ENCODE results near the gene TBC1D22A.

DNA sequence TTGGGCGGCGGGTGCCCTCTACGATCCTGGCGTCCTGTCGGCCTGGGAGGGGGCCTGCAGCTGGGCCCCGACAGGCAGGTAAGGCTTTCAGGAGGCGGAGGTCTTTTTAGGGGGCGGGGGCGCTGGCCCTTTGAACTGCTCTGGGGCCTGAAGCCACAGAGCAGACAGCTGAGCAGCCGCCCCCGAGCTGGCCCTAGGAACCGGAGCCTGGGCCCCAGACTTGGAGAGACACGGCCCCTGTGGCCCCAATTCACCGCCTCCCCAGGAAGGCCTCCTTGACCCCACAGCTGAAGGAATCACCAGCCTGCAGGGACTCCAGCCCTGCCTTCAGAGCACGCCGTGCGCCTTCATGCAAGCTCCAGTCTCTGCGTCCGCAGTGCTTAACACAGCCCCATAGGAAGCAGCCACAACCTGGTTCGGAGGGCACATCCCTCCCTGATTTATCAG, 23.8 kb upstream of the TBC1D22A start:
- TF ChIP-seq POLR2AphosphoS5 (IDR thresholded peaks at IDR 0.05) (no peak), EP300 (IDR thresholded peaks at IDR 0.05) (no peak)
